Coronary artery (tissue), 2 donors: ENCODE results near the gene DSCAML1.
A peak's percentile ranks its signal among the peaks of the same experiment; 100 is the strongest.
"Not testable (repeated sequence)": the region's sequence is repeated elsewhere in the genome, so short reads cannot be mapped to it uniquely, and the experiment has no call there.

Experiments used
- DNase-seq: peaks from one replicate; pipeline ENCODE4 v3.0.0-alpha.2; 2017; ENCODE audit warnings: low spot score
- H3K27ac ChIP-seq, 2 donors: fragments of 200-600 bp; sonication (generic); one replicate each; pipeline ENCODE4 v1.5.1; 2016 to 2019
- H3K4me3 ChIP-seq: fragments of 200-600 bp; sonication (generic); 2 replicates; pipeline ENCODE4 v1.5.1; 2016; ENCODE audit warnings: mild to moderate bottlenecking, moderate library complexity
- CTCF ChIP-seq: fragments of 200-600 bp; sonication (generic); IDR thresholded peaks from one replicate; pipeline ENCODE4 v1.5.1; 2019; ENCODE audit warnings: antibody characterized with exemption

DSCAML1 gene

GRCh38 chr11:117817368-117818040 lies 20.5 kb upstream of the DSCAML1 start:
- peak; percentile 88 for DNase-seq
- peak; percentile 99 for TF ChIP-seq CTCF
- Histone ChIP-seq H3K4me3 (peak overlapping the region; percentile 40), H3K27ac (peak overlapping the region in 1 of 2 donors; percentile 81)

- H3K27ac ChIP-seq, result peak overlapping the region in 1 of 2 donors; percentile 81
- TF ChIP-seq CTCF, result no peak
- peak overlapping the region; percentile 40 for H3K4me3 ChIP-seq
- no peak for DNase-seq
These were observed 19.9 kb upstream of the DSCAML1 start for GRCh38 chr11:117816846-117817367.

GRCh38 chr11:117816151-117816741 lies 19.2 kb upstream of the DSCAML1 start:
- DNase-seq, result no peak
- no peak overlapping the region for H3K4me3 ChIP-seq
- peak overlapping the region in 1 of 2 donors; percentile 81 for H3K27ac ChIP-seq
- TF ChIP-seq CTCF, result no peak

GRCh38 chr11:117815262-117815803 lies 18.3 kb upstream of the DSCAML1 start:
- Histone ChIP-seq H3K27ac (peak overlapping the region; percentile 3 to 81), H3K4me3 (no peak overlapping the region)
- DNase-seq, result no peak
- no peak for TF ChIP-seq CTCF

DNA sequence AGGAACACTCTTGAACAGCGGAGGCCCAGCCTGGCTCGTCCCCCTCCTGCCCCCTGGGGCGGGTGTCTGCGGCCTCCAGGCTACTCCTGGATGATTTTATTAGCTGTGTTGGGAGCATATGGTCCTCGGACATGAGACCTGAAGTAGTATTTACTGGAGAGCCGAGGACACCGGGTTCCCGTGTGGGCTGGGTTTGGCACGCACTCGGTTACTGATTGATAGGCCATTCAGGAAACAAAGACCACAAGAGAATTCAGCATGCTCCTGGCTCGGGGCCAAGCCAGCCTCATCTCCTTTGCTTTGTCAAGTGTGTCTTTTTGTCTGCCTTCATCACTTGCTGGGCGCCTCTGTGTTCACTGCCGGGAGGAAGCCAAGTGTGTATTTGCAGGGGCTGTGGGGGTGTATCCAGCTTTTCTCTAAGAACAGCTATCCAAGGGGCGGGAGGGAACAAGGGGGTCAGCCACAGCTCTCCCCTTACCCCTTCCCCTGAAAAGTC lies 17.8 kb upstream of the DSCAML1 start:
- no peak for DNase-seq
- Histone ChIP-seq H3K4me3 (no peak overlapping the region), H3K27ac (peak overlapping the region in 1 of 2 donors; percentile 81)
- TF ChIP-seq CTCF, result no peak

GRCh38 chr11:117814204-117814765 lies 17.3 kb upstream of the DSCAML1 start:
- no peak overlapping the region for H3K4me3 ChIP-seq
- H3K27ac ChIP-seq, result no peak overlapping the region
- TF ChIP-seq CTCF, result no peak
- DNase-seq, result no peak

GRCh38 chr11:117810056-117810451 lies 13.0 kb upstream of the DSCAML1 start:
- H3K27ac ChIP-seq, result peak overlapping the region in 1 of 2 donors; percentile 67
- H3K4me3 ChIP-seq, DNase-seq: not testable (repeated sequence)
